K562 (cell line): Measurements from ENCODE around the gene SCN8A. TPM values are rescaled to one million over a fixed set of nuclear protein-coding genes. Genes with fewer than 3 reads are reported as not detected.

Experiments used
- ATAC-seq: fragments of 200-7000 bp; cut with Tn5 transposase; 3 replicates; pipeline ENCODE4 v1.9.1; 2020; ENCODE audit warnings: moderate library complexity
- BruUV-seq: library from RNA; stranded (reverse); fragments of 400-500 nt; replicated peaks from 2 replicates; lab custom pipeline; 2021; lab: Mats Ljungman, UMichigan
- CTCF ChIA-PET: fragments of 300-600 bp; formaldehyde crosslinking; extraction: SDS; loops from one replicate; lab custom pipeline; 2021; ENCODE audit warnings: low intra/inter-chr PET ratio; lab: Yijun Ruan, JAX
- POLR2A ChIA-PET: fragments of 300-600, 350-650 bp; sonication (Branson Sonifier 250); formaldehyde crosslinking; extraction: SDS; loops from one replicate; lab custom pipeline; 2021; ENCODE audit warnings: antibody characterized with exemption, inconsistent platforms; lab: Yijun Ruan, JAX
- DNase-seq, 4 experiments: peaks; one replicate each; pipeline versions ENCODE4 v3.0.0 to v3.0.0-alpha.2; 2011 to 2018; ENCODE audit warnings: low spot score in 3 of 4, mixed read lengths in 3 of 4; ENCODE audit errors: extremely low read depth in 1 of 4
- FAIRE-seq: peaks from 2 replicates; lab custom pipeline; 2011; peaks lifted over from hg19 to GRCh38; lab: Jason Lieb, UNC
- H2AFZ ChIP-seq: 2 replicates; pipeline ENCODE4 v1.6.0; 2011; ENCODE audit warnings: low read depth, low read length, control low read depth, inconsistent platforms
- H3K27ac ChIP-seq: fragments of 200-600 bp; 3 replicates; pipeline ENCODE4 v1.8.0; 2011; ENCODE audit warnings: low read depth, mild to moderate bottlenecking, control low read depth, inconsistent platforms, low read length, moderate library complexity, mixed read lengths; ENCODE audit errors: extremely low read depth
- H3K27me3 ChIP-seq, 2 experiments: fragments of 300-600 bp in 1 of 2; 2 replicates in 1 of 2; 3 replicates in 1 of 2; pipeline versions ENCODE4 v1.6.0 to v1.8.0; 2011; ENCODE audit warnings: inconsistent platforms in 2 of 2, low read length in 2 of 2, mild to moderate bottlenecking in 1 of 2, mixed read lengths in 1 of 2, moderate library complexity in 1 of 2; ENCODE audit not compliant: control insufficient read depth in 2 of 2, insufficient read depth in 2 of 2
- H3K36me3 ChIP-seq: fragments of 300-600 bp; 3 replicates; pipeline ENCODE4 v1.8.0; 2011; ENCODE audit warnings: mild to moderate bottlenecking, low read length, inconsistent platforms; ENCODE audit not compliant: control insufficient read depth, insufficient read depth
- H3K4me1 ChIP-seq, 2 experiments: fragments of 200-600 bp in 1 of 2; replicated peaks in 1 of 2; 2 replicates in 1 of 2; 3 replicates in 1 of 2; pipeline versions ENCODE4 v1.5.1 to v1.8.0; 2011; ENCODE audit warnings: inconsistent platforms in 2 of 2, low read length in 2 of 2, mild to moderate bottlenecking in 1 of 2, mixed read lengths in 1 of 2, moderate library complexity in 1 of 2; ENCODE audit not compliant: control insufficient read depth in 2 of 2, insufficient read depth in 2 of 2
- H3K4me2 ChIP-seq: 2 replicates; pipeline ENCODE4 v1.6.1; 2011; ENCODE audit warnings: low read length, control low read depth, inconsistent platforms, mixed read lengths; ENCODE audit not compliant: insufficient read depth
- H3K4me3 ChIP-seq: fragments of 200-600 bp; sonication (generic), shearing (Covaris generic); 2 replicates; pipeline ENCODE4 v1.5.1; 2016; ENCODE audit warnings: control low read depth, inconsistent platforms
- H3K79me2 ChIP-seq: fragments of 200-600 bp; 3 replicates; pipeline ENCODE4 v1.8.0; 2011; ENCODE audit warnings: low read length, inconsistent platforms; ENCODE audit not compliant: control insufficient read depth, insufficient read depth
- H3K9ac ChIP-seq, 2 experiments: 2 replicates each; pipeline versions ENCODE4 v1.6.0 to v1.6.1; 2011; ENCODE audit warnings: low read depth in 2 of 2, low read length in 2 of 2, control low read depth in 1 of 2, inconsistent platforms in 1 of 2, mild to moderate bottlenecking in 1 of 2, mixed read lengths in 1 of 2; ENCODE audit not compliant: insufficient read depth in 1 of 2
- H3K9me1 ChIP-seq: one replicate; pipeline ENCODE4 v1.6.0; 2011; ENCODE audit warnings: inconsistent platforms, mild to moderate bottlenecking, low read length, moderate library complexity; ENCODE audit not compliant: control insufficient read depth, insufficient read depth
- H3K9me3 ChIP-seq: replicated peaks from 2 replicates; pipeline ENCODE4 v1.5.1; 2011; ENCODE audit warnings: low read depth, low read length, inconsistent platforms; ENCODE audit not compliant: control insufficient read depth, insufficient read depth
- H4K20me1 ChIP-seq: replicated peaks from 2 replicates; pipeline ENCODE4 v1.6.1; 2011; ENCODE audit warnings: low read length, inconsistent platforms, mixed read lengths; ENCODE audit not compliant: control insufficient read depth, insufficient read depth
- PCBP1 ChIP-seq: fragments of 200-400 bp; formaldehyde crosslinking; IDR thresholded peaks from 2 replicates; pipeline ENCODE4 v1.6.1; 2018; ENCODE audit warnings: mild to moderate bottlenecking, low read depth, low read length; ENCODE audit not compliant: poor library complexity, severe bottlenecking
- WGBS: fragments of 100-300 bp; shearing (Covaris generic); methylation state at CpG from one replicate; pipeline ENCODE4 v1.1.6; 2016; ENCODE audit warnings: low coverage, mixed read lengths; ENCODE audit not compliant: insufficient coverage; ENCODE audit errors: missing lambda C conversion rate; 5-methylcytosine and 5-hydroxymethylcytosine counted together
- in situ Hi-C: fragments of 300-500 bp; cut with MboI; formaldehyde crosslinking; loops from 4 replicates; pipeline ENCODE4 v1.15.0; 2018; ENCODE audit warnings: inconsistent platforms, mixed read lengths
- intact Hi-C: fragments of 100-400 bp; cut with micrococcal nuclease; formaldehyde crosslinking; loops from 2 replicates; pipeline ENCODE4 v1.14.2; 2022
- polyA plus RNA-seq, 8 experiments: library from polyadenylated mRNA; depleted of rRNA in 4 of 8; stranded (reverse) in 5 of 8; unstranded in 3 of 8; fragments of >200 nt; fragmentation: Nextera tagmentation in 2 of 8; fragmentation: Illumina TruSeq in 1 of 8; extraction: Ambion mirVana in 2 of 8; extraction: Trizol in 1 of 8; gene quantifications; 2 replicates each; pipeline versions ENCODE4 v1.2.1 to v1.2.3, GENCODE V29; 2011 to 2014; ENCODE audit warnings: inconsistent platforms in 1 of 8, missing spikeins in 1 of 8
- total RNA-seq, 7 experiments: library from RNA; depleted of rRNA in 6 of 7; stranded (reverse); fragments of >200 nt in 6 of 7; fragmentation: Illumina TruSeq in 2 of 7; extraction: Trizol in 2 of 7; gene quantifications; 2 replicates each; pipeline versions ENCODE4 v1.2.1 to v1.2.3, GENCODE V29; 2011 to 2021; ENCODE audit warnings: low replicate concordance in 1 of 7
- TF ChIP-seq, protein P1 (sequence below): fragments of 250-450 bp; sonication (Bioruptor Pico); IDR thresholded peaks from 2 replicates; pipeline ENCODE4 v1.9.0; 2021; ENCODE audit warnings: mild to moderate bottlenecking

Gene SCN8A
- total and polyA plus RNA-seq, 9 of the 15 experiments (the other 6 are each of a cell fraction or from before 2014, with no cell fraction given), result 0.03 to 0.29 (median 0.15) TPM; not detected in 1

GRCh38 chr12:51846911-51847642, 256.0 kb downstream of the SCN8A start:
- Histone ChIP-seq H3K9me1 (no peaks in the 10 kb centered on the region), H3K4me2 (no peak overlapping the region), H3K4me3 (no peak overlapping the region), H3K27ac (no peak overlapping the region), H3K36me3 (no peaks in the 10 kb centered on the region), H3K27me3 (peaks cover 31 to 75% of the 10 kb centered on the region in 2 experiments; a peak in 4 of 5 replicates), H3K9me3 (no peaks in the 10 kb centered on the region), H3K9ac (no peak overlapping the region), H3K79me2 (no peaks in the 10 kb centered on the region), H3K4me1 (peaks cover 0 to 21% of the 10 kb centered on the region in 2 experiments; a peak in 3 of 5 replicates), H2AFZ (no peak overlapping the region), H4K20me1 (peaks cover 14% of the 10 kb centered on the region; the same call in 1 of the 2 replicates)
- DNase-seq (peak in 2 of 4 experiments; percentile 46 to 47), ATAC-seq (no peak), FAIRE-seq (no peak)
- in situ Hi-C loops (no loop called here), intact Hi-C loops (no loop called here)
- BruUV-seq, result no TSS peak
- CTCF ChIA-PET, result no interaction called here
- TF ChIP-seq PCBP1, result peak; percentile 17
- TF ChIP-seq, protein P1, sequence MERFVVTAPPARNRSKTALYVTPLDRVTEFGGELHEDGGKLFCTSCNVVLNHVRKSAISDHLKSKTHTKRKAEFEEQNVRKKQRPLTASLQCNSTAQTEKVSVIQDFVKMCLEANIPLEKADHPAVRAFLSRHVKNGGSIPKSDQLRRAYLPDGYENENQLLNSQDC (CRISPR knock-in tag), result no peak
- POLR2A ChIA-PET, result no interaction called here
- 33% methylated on average over 39 of the region's 59 CpGs for WGBS
